ENCODE results near the gene SELENOM.

Gene SELENOM

DNA sequence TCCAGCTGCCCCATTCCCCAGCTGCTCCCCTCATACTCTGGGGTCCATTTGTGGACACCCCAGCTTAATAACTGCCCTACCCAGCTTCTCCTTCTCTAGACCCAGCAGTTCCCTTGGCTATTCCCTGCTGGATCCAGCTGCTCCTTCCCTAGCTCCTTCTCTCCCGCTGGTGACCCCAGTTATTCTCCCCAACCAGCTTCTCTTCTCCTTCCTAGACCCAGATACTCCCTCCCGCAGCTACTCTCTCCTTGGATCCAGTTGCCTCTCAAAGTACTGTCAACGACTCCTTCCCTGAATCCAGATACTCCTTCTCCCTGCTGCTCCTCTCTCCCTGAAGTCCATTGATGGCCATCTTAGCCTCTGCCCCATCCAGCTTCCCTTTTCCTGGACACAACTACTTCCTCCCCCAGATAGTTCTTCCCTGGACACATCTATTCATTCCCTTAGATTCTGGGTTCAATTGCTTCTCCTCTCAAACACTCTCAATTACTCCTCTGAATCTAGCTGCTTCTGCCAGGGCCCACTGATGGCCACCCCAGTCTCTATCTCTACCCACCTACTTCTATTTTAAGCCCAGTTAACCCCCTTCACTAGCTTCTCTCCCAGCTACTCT is 11.6 kb downstream of the SELENOM start:
- Mint-ChIP-seq H3K36me3 (ENCODE audit: low read depth) (no peaks in the 10 kb centered on the region), H3K27ac (no peak overlapping the region), H3K4me1 (ENCODE audit: low read depth) (no peaks in the 10 kb centered on the region), H3K9me3 (no peaks in the 10 kb centered on the region), H3K4me3 (no peak overlapping the region), H3K27me3 (ENCODE audit: low read depth) (no peaks in the 10 kb centered on the region)

GRCh38 chr22:31094741-31095140 is 12.6 kb downstream of the SELENOM start:
- no peaks in the 10 kb centered on the region for H3K4me1 Mint-ChIP-seq (ENCODE audit: low read depth)
- H3K27me3 Mint-ChIP-seq (ENCODE audit: low read depth) = no peaks in the 10 kb centered on the region
- H3K36me3 Mint-ChIP-seq (ENCODE audit: low read depth) = no peaks in the 10 kb centered on the region
- no peak overlapping the region for H3K4me3 Mint-ChIP-seq
- H3K27ac Mint-ChIP-seq = no peak overlapping the region
- no peaks in the 10 kb centered on the region for H3K9me3 Mint-ChIP-seq

DNA sequence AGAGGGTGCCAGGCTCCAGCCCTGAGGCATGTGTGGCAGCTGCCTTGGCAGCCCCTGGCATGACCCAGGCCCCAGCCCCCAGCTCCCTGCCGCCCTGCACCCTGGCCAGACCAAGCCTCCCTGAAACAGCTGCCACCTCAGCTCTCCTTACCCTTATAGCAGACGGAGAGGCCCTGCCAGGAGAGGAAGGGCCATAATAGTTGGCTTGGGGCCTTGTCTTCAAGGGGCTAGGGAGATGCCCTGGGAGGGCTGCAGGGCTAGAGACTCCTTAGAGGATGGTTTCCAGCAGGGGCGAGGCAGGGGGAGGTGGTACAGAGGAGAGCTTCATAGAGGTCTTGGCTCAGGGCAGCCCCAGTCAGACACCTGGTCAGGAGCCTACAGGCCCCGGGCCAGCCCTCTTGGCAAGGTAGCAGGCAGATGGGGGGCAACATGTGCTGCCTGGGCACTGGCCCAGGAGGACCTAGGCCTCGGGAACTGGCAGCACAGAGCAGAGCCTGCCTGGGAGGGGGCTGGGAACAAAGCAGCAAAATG is 13.3 kb downstream of the SELENOM start:
- no peaks in the 10 kb centered on the region for H3K4me1 Mint-ChIP-seq (ENCODE audit: low read depth)
- H3K36me3 Mint-ChIP-seq (ENCODE audit: low read depth) = no peaks in the 10 kb centered on the region
- no peak overlapping the region for H3K27ac Mint-ChIP-seq
- H3K27me3 Mint-ChIP-seq (ENCODE audit: low read depth) = no peaks in the 10 kb centered on the region
- H3K9me3 Mint-ChIP-seq = no peaks in the 10 kb centered on the region
- no peak overlapping the region for H3K4me3 Mint-ChIP-seq

- Mint-ChIP-seq H3K27me3 (ENCODE audit: low read depth) (no peaks in the 10 kb centered on the region), H3K4me1 (ENCODE audit: low read depth) (no peaks in the 10 kb centered on the region), H3K36me3 (ENCODE audit: low read depth) (peaks cover 1% of the 10 kb centered on the region), H3K4me3 (no peak overlapping the region), H3K9me3 (no peaks in the 10 kb centered on the region), H3K27ac (no peak overlapping the region)
Observed at GRCh38 chr22:31093086-31093850, 14.1 kb downstream of the SELENOM start.

DNA sequence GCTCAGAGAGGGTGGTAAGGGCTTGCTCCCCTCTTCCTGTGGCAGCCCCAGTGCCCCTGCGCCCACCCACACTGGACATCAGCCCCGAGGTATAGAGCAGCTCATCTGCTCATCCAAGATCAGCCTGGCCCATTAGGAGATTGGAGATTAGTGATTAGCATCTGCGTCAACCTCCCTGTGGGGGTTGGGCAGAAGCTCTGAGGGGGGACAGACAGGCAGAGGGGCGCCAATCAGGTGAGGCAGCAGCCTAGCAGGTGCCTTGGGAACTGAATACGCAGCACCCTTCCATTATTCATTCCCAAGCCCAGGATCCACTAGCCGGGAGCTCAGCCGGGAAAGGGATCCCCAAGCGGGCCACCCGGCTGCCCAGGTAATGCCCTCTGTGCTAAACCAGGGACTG is 15.2 kb downstream of the SELENOM start:
- no peaks in the 10 kb centered on the region for H3K27me3 Mint-ChIP-seq (ENCODE audit: low read depth)
- H3K4me1 Mint-ChIP-seq (ENCODE audit: low read depth) = no peaks in the 10 kb centered on the region
- H3K27ac Mint-ChIP-seq = no peak overlapping the region
- peaks cover 1% of the 10 kb centered on the region for H3K36me3 Mint-ChIP-seq (ENCODE audit: low read depth)
- no peaks in the 10 kb centered on the region for H3K9me3 Mint-ChIP-seq
- H3K4me3 Mint-ChIP-seq = no peak overlapping the region

GRCh38 chr22:31091106-31091975 is 16.0 kb downstream of the SELENOM start:
- no peaks in the 10 kb centered on the region for H3K27me3 Mint-ChIP-seq (ENCODE audit: low read depth)
- H3K36me3 Mint-ChIP-seq (ENCODE audit: low read depth) = peaks cover 1% of the 10 kb centered on the region
- no peak overlapping the region for H3K27ac Mint-ChIP-seq
- H3K9me3 Mint-ChIP-seq = no peaks in the 10 kb centered on the region
- H3K4me1 Mint-ChIP-seq (ENCODE audit: low read depth) = no peaks in the 10 kb centered on the region
- H3K4me3 Mint-ChIP-seq = no peak overlapping the region

- Mint-ChIP-seq H3K36me3 (ENCODE audit: low read depth) (peaks cover 1% of the 10 kb centered on the region), H3K27me3 (ENCODE audit: low read depth) (no peaks in the 10 kb centered on the region), H3K4me1 (ENCODE audit: low read depth) (no peaks in the 10 kb centered on the region), H3K4me3 (no peak overlapping the region), H3K9me3 (no peaks in the 10 kb centered on the region), H3K27ac (no peak overlapping the region)
Observed at GRCh38 chr22:31090217-31091085, 16.9 kb downstream of the SELENOM start.

- Mint-ChIP-seq H3K36me3 (ENCODE audit: low read depth) (peaks cover 1% of the 10 kb centered on the region), H3K27ac (peak overlapping the region; percentile 5)
Observed at GRCh38 chr22:31089160-31090100, 17.9 kb downstream of the SELENOM start.

DNA sequence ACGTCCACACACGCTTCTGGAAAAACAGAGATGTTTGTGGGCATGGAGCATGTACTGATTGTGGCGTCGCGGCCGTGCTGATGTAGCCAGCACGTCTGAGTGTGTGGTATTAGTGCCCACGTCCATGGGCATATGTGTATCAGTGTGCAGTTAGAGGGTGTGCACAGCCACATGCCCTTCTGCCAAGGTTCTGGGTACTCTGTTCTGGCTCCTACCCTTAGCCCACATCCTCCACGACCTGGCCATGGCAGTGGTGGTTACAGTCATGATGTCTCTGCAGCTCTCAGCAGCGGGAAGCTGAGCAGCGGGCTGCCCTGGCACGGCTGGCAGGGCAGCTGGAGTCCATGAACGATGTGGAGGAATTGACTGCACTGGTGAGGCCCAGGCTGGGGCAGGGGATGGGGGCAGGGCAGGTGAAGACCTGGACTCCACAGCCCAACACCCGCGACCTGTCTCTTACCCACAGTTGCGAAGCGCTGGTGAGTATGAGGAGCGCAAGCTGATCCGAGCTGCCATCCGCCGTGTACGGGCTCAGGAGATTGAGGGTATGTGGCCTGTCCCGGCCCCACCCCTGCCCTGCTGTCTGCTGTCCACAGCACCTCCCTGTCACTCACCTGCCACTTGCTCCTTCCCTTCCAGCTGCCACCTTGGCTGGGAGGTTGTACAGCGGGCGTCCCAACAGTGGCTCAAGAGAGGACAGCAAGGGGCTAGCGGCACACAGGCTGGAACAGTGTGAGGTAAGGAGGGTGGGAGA is 19.0 kb downstream of the SELENOM start:
- no peak overlapping the region for H3K4me3 Mint-ChIP-seq
- peaks cover 10% of the 10 kb centered on the region for H3K4me1 Mint-ChIP-seq (ENCODE audit: low read depth)
- no peaks in the 10 kb centered on the region for H3K27me3 Mint-ChIP-seq (ENCODE audit: low read depth)
- peaks cover 1% of the 10 kb centered on the region for H3K36me3 Mint-ChIP-seq (ENCODE audit: low read depth)
- no peaks in the 10 kb centered on the region for H3K9me3 Mint-ChIP-seq
- no peak overlapping the region for H3K27ac Mint-ChIP-seq

More at GRCh38 chr22:31089160-31090100, 17.9 kb downstream of the SELENOM start:
- peaks cover under 1% of the 10 kb centered on the region for H3K4me1 Mint-ChIP-seq (ENCODE audit: low read depth)
- H3K4me3 Mint-ChIP-seq = no peak overlapping the region
- no peaks in the 10 kb centered on the region for H3K9me3 Mint-ChIP-seq
- no peaks in the 10 kb centered on the region for H3K27me3 Mint-ChIP-seq (ENCODE audit: low read depth)

GRCh38 chr22:31087744-31088215 is 19.6 kb downstream of the SELENOM start:
- H3K9me3 Mint-ChIP-seq = no peaks in the 10 kb centered on the region
- H3K27me3 Mint-ChIP-seq (ENCODE audit: low read depth) = no peaks in the 10 kb centered on the region
- peaks cover 14% of the 10 kb centered on the region for H3K4me1 Mint-ChIP-seq (ENCODE audit: low read depth)
- H3K36me3 Mint-ChIP-seq (ENCODE audit: low read depth) = peaks cover 1% of the 10 kb centered on the region
- no peak overlapping the region for H3K27ac Mint-ChIP-seq
- no peak overlapping the region for H3K4me3 Mint-ChIP-seq

DNA sequence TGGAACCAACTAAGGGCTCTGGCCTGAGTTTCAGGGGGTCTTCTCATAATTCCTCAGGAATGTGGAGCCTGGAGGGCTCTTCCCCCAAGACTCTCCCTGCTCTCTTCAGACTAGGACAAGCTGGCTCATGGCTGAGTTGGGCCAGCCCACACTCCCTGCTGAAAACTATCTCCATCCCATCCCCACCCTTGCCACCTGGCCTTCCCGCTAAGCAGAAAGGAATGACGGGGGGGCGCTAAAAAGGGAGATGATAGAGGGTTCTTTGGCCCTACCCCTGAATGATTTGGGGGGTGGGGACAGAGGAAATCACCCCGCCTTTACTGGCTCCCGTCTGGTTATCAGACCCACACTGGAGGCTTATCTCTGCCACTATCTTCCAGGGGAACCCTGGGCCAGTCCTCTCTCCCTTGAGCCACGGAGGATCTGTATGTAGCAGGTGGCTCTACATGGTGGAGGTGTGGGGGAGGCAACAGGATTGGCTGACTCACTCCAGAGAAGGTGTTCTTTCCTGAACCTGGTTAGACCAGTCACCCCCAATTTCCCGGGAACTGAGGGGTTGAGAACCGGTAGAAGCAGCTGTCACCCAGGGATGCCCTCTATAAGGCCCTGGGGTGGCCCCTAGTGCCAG is 20.6 kb downstream of the SELENOM start:
- Mint-ChIP-seq H3K4me1 (ENCODE audit: low read depth) (peaks cover 23% of the 10 kb centered on the region), H3K27me3 (ENCODE audit: low read depth) (no peaks in the 10 kb centered on the region), H3K9me3 (no peaks in the 10 kb centered on the region), H3K27ac (no peak overlapping the region), H3K36me3 (ENCODE audit: low read depth) (peaks cover 1% of the 10 kb centered on the region), H3K4me3 (no peak overlapping the region)

GRCh38 chr22:31085928-31086327 is 21.4 kb downstream of the SELENOM start:
- H3K4me1 Mint-ChIP-seq (ENCODE audit: low read depth) = peaks cover 27% of the 10 kb centered on the region
- H3K4me3 Mint-ChIP-seq = no peak overlapping the region
- no peaks in the 10 kb centered on the region for H3K27me3 Mint-ChIP-seq (ENCODE audit: low read depth)
- peaks cover 1% of the 10 kb centered on the region for H3K36me3 Mint-ChIP-seq (ENCODE audit: low read depth)
- no peak overlapping the region for H3K27ac Mint-ChIP-seq
- no peaks in the 10 kb centered on the region for H3K9me3 Mint-ChIP-seq

Data from T-helper 1 cell treated with Interleukin-12 subunit alpha and Interleukin-12 subunit beta and Interleukin-4 antibody, amounts not matched to agents 30 μg/mL and 1 μg/mL, for 36 hours (primary cell).